ENCODE data around the gene PMVK.
"Not testable (repeated sequence)": the region's sequence is repeated elsewhere in the genome, so short reads cannot be mapped to it uniquely, and the experiment has no call there.

PMVK gene

GRCh38 chr1:154912755-154913154 lies 23.8 kb downstream of the PMVK start:
- DNase-seq (ENCODE audit: low read depth): no peak

DNA sequence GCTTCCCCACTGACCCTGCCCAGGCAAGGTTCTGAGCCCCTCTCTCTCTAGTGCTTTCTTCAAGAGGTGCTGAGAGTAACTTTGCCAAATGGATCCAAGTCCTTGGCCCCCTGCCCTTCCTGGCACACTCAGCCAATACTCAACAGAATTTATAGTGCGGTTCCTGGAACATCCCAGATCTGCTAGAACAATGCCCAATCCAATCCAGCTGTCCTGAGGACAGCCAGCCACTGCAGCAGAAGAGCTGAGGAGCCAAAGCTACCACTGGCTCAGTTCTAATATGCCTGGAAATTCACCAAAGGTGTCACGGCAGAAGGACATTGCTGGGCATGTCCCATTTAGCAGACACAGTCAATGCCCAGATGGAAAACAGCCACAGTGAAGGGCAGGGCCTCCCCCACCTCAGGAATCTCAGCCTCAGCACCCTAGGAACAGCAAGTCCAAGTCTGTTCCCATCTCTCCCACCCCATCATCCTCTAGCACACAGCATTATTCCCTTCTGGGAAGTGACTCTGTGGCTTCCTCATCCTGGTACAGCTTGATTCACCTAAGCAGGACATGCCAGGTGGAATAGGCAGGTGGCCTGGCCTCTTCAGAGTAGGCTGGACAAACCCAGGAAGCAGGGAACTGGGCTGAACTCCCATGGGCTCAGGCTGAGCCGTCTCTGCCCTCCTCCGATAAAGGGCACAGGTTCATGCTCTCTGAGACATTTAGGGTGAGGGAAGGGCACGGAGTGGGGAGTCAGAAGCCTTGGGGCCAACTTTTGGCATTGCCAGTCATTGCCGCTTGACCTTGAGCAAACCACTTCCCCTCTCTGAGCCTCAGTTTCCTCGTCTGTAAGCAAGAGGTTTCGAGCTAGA lies 24.6 kb downstream of the PMVK start:
- no peak for DNase-seq (ENCODE audit: low read depth)

GRCh38 chr1:154910851-154911250 lies 25.7 kb downstream of the PMVK start:
- no peak for DNase-seq (ENCODE audit: low read depth)

DNA sequence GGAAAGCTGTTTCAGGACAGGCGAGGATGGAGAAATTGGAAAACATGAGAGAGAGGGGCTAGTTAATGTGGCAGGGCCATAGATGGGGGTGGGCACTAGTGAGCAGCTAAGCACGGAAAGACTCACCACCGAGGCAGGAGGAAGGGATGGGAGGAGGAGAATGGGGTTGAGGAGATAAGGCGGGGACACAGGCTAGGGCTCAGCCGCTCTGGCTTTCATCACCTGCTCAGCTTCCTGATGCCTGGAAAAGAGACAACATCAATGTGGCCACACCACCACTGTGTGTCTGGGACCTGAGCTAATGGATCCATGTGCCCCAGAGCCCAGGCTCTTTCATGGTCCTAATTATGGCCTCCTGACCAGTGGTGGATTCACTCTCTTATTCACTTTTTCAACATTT lies 27.6 kb downstream of the PMVK start:
- no peak for DNase-seq (ENCODE audit: low read depth)

DNA sequence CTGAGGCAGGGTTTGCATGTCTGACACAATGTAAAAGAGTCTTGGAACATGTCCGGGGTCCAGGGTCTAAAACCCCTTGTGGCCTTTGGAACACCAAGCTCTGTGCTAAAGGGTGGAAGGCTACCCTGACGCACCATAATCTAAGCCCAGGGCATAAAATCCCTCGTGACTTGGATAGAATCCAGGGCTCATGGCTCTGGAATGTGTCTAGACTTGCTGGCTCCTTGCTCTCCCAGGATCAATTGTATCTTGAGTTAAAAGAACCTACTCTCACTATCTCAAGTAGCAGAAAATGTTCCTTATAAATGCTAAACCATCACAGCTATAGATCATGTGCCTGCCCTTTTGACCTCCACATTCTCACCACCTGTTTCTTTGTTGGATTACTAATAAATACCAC lies 28.4 kb downstream of the PMVK start:
- not testable (repeated sequence) for DNase-seq (ENCODE audit: low read depth)

- DNase-seq (ENCODE audit: low read depth): peak; percentile 29
Observed at GRCh38 chr1:154906621-154907081, 29.9 kb downstream of the PMVK start.

- DNase-seq (ENCODE audit: low read depth): no peak
Observed at GRCh38 chr1:154902938-154903566, 33.5 kb downstream of the PMVK start.

DNA sequence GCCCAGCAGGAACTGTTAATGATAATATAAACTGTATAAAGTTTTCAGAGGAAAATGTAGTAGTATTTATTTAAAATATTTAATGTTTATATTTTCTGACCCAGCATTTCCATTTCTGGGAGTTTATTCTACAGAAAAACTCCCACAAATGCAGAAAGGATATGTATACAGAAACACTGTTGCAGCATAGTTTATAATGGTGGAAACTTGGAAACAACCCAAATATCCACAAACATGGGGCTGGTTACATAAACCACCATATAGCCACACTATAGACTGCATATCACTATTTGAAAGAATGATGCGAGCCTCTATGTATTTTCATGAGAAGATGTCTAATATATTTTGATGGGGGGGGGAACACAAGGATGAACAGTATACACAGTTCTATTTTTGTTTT lies 34.9 kb downstream of the PMVK start:
- no peak for DNase-seq (ENCODE audit: low read depth)

DNA sequence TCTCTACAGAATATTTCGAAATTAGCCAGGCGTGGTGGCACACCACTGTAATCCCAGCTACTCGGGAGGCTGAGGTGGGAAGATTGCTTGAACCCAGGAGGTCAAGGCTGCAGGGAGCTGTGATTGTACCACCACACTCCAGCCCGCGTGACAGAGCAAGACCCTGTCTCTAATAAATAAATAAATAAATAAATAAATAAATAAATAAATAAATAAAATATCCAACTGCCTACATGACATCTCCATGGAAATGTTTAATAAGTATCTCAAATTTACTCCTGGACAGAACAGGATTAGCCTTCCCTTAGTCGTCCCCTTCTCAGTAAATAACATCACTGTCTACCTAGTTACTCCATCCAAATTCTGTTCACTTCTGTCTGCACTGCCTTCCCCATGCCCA lies 37.5 kb downstream of the PMVK start:
- no peak for DNase-seq (ENCODE audit: low read depth)

DNA sequence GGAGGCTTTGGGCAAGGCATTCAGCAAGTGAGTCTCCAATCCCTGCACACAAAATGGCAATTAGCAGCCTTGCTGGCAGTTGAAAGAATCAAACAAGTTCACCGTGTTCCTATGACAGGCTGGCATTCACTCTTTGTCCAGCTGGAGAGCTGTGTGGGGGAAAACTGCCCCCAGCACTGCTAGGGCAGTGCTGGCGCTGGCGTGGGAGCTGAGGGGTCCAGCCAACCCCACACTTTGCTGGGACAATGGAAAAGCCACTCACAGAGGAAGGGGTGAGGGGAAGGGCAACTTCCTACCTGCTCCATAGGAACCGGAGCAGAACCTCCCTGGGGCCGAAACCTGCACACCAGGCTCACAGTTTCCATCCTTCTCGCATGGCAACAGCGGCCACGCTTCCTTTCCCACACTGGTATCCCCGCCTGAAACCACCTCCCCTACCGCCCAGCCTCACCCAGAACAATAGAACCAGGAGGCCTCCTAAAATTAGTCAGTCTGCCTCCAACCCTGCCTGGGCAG lies 39.7 kb downstream of the PMVK start:
- no peak for DNase-seq (ENCODE audit: low read depth)

DNA sequence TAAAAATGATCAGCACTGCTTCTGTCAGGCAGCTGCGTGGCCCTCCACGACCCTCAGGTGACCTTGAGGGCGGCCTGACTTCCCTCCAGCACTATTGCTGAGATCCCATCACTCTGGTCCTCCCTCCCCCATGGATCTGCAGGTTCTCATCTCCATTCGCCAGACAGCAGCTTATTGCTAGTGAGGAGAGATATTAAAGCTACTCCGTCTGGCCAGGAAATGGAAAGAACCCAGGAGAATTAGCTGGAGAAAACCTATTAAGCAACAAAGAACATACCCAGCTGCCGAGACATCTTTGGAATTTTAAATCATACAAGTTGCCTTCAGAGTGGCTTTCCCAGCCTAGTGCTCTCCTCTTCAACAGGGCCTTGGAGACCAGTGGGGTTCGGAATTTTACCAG lies 40.7 kb downstream of the PMVK start:
- DNase-seq (ENCODE audit: low read depth): no peak

- DNase-seq (ENCODE audit: low read depth): no peak
Observed at GRCh38 chr1:154891452-154891851, 45.1 kb downstream of the PMVK start.

- DNase-seq (ENCODE audit: low read depth): no peak
Observed at GRCh38 chr1:154888757-154889156, 47.8 kb downstream of the PMVK start.

GRCh38 chr1:154886281-154887015 lies 50.1 kb downstream of the PMVK start:
- DNase-seq (ENCODE audit: low read depth): no peak

DNA sequence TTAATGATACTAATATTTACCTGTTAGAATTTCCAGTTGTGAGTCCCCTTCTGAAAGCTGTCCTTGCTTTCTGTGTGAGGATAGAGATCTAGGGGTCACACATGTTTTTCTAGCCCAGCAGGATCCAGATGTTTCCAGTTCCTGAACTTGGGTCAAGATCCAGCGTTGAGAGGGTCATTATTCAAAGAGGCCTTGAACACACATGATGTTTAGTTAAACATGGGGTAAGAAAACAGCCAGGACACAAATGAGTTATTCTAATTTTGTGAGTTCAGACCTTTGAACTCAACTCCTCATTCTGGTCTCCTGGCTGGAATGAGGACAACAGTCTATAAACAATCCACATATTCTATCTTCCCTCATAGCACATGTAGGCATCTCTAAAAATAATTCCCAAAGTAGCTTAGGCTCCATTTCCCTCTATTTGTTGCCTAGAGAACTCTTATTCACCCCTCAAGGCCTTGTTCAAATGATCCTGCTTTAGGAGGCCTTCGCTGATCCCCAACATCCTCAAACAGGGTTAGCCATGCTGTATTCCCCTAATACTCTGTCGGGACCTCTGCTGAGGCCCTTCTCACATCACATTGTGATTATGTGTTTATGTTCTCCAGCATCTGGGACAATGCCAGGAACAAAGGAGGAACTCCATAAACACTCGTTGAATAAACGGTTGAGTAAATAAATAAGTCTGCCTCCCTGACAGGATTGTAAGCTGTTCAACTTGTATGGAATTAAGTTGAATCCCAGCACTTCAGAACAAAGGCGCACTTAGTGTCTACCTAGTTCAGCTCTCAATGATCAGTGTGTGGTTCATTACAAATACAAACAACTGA lies 51.4 kb downstream of the PMVK start:
- no peak for DNase-seq (ENCODE audit: low read depth)

GRCh38 chr1:154883919-154884868 lies 52.3 kb downstream of the PMVK start:
- no peak for DNase-seq (ENCODE audit: low read depth)

- DNase-seq (ENCODE audit: low read depth): no peak
Observed at GRCh38 chr1:154881820-154882535, 54.5 kb downstream of the PMVK start.

GRCh38 chr1:154880671-154881070 lies 55.8 kb downstream of the PMVK start:
- no peak for DNase-seq (ENCODE audit: low read depth)

DNA sequence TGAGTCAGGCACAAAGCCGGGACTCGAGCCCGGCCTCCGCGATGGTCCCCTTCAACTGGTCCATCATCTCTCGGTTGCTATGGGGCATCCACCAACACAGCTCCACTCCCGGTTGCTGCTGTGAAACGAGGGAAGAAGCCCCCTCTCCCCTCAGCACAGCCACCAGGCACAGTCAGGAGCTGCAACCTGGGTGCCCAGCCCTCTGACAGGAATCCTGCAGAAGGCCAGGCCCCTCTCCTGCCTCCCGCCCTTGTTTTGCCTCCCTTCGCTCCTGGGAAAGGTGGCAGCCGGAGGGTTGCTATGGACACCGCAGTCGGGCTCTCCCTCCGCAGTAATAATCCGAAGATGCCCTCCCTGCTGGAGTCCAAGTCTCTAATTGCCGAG lies 57.5 kb downstream of the PMVK start:
- DNase-seq (ENCODE audit: low read depth): no peak

Data from ELR (cell line).